DOHH2 (cell line): ENCODE results near the gene BUD23.

Source experiments
- H3F3A ChIP-seq: fragments of 200-600 bp; sonication (generic), shearing (Covaris generic); 2 replicates; pipeline ENCODE4 v1.6.0; 2016; ENCODE audit warnings: antibody characterized with exemption, mild to moderate bottlenecking; ENCODE audit not compliant: control insufficient read depth, insufficient read depth
- H3K27ac ChIP-seq: fragments of 200-600 bp; sonication (generic); 2 replicates; pipeline ENCODE4 v1.5.1; 2014; ENCODE audit warnings: low read depth, mild to moderate bottlenecking, low read length, moderate library complexity
- H3K27me3 ChIP-seq: fragments of 200-600 bp; sonication (generic); 2 replicates; pipeline ENCODE4 v1.6.1; 2014; ENCODE audit warnings: mild to moderate bottlenecking, low read length, mixed read lengths; ENCODE audit not compliant: control insufficient read depth
- H3K36me3 ChIP-seq: fragments of 200-600 bp; sonication (generic); 2 replicates; pipeline ENCODE4 v1.6.1; 2014; ENCODE audit warnings: mild to moderate bottlenecking, low read length, moderate library complexity, mixed read lengths; ENCODE audit not compliant: control insufficient read depth
- H3K4me1 ChIP-seq: fragments of 200-600 bp; sonication (generic); 2 replicates; pipeline ENCODE4 v1.6.1; 2014; ENCODE audit warnings: mild to moderate bottlenecking, low read length, mixed read lengths; ENCODE audit not compliant: control insufficient read depth
- H3K4me2 ChIP-seq: fragments of 200-600 bp; sonication (generic); 2 replicates; pipeline ENCODE4 v1.6.0; 2014; ENCODE audit warnings: mild to moderate bottlenecking, low read length, moderate library complexity
- H3K4me3 ChIP-seq: fragments of 200-600 bp; sonication (generic); 2 replicates; pipeline ENCODE4 v1.5.1; 2014; ENCODE audit warnings: mild to moderate bottlenecking, low read length, mixed read lengths
- H3K79me2 ChIP-seq: fragments of 200-600 bp; sonication (generic); 2 replicates; pipeline ENCODE4 v1.6.1; 2014; ENCODE audit warnings: mild to moderate bottlenecking, low read length, mixed read lengths; ENCODE audit not compliant: control insufficient read depth
- H3K9me2 ChIP-seq: fragments of 200-600 bp; sonication (generic); replicated peaks from 2 replicates; pipeline ENCODE4 v1.6.1; 2014; ENCODE audit warnings: mild to moderate bottlenecking, low read length, mixed read lengths; ENCODE audit not compliant: control insufficient read depth
- H3K9me3 ChIP-seq: fragments of 200-600 bp; sonication (generic); 2 replicates; pipeline ENCODE4 v1.6.1; 2014; ENCODE audit warnings: antibody characterized with exemption, low read length, mixed read lengths; ENCODE audit not compliant: control insufficient read depth, insufficient read depth
- H4K20me1 ChIP-seq: fragments of 200-600 bp; sonication (generic); 2 replicates; pipeline ENCODE4 v1.6.0; 2014; ENCODE audit warnings: low read depth, mild to moderate bottlenecking, antibody characterized with exemption, low read length, moderate library complexity; ENCODE audit not compliant: control insufficient read depth, insufficient read depth
- CTCF ChIP-seq: fragments of 200-600 bp; sonication (generic); IDR thresholded peaks from one replicate; pipeline ENCODE4 v1.5.1; 2014; ENCODE audit warnings: antibody characterized with exemption, mild to moderate bottlenecking, low read depth, low read length; ENCODE audit not compliant: poor library complexity, severe bottlenecking
- EZH2phosphoT487 ChIP-seq: fragments of 200-600 bp; sonication (generic); IDR thresholded peaks from 2 replicates; pipeline ENCODE4 v1.6.1; 2017; ENCODE audit warnings: borderline replicate concordance, mild to moderate bottlenecking, antibody characterized with exemption, low read length, moderate library complexity, mixed read lengths

Gene BUD23

GRCh38 chr7:73726083-73726466, 42.7 kb downstream of the BUD23 start:
- Histone ChIP-seq H3K4me1 (peaks cover 6% of the 10 kb centered on the region), H3K36me3 (no peaks in the 10 kb centered on the region), H3K79me2 (no peaks in the 10 kb centered on the region), H3K27me3 (peaks cover 36% of the 10 kb centered on the region), H4K20me1 (no peaks in the 10 kb centered on the region), H3K9me3 (no peaks in the 10 kb centered on the region), H3K27ac (no peak overlapping the region), H3K4me2 (no peak overlapping the region), H3F3A (no peaks in the 10 kb centered on the region), H3K9me2 (no peaks in the 10 kb centered on the region), H3K4me3 (no peak overlapping the region)
- TF ChIP-seq CTCF: peak; percentile 54
- TF ChIP-seq EZH2phosphoT487: no peak

- Histone ChIP-seq H3K79me2 (no peaks in the 10 kb centered on the region), H3K4me1 (peaks cover 6% of the 10 kb centered on the region), H3K9me2 (no peaks in the 10 kb centered on the region), H3K4me2 (no peak overlapping the region), H3K27ac (no peak overlapping the region), H3K9me3 (no peaks in the 10 kb centered on the region), H3K27me3 (peaks cover 23% of the 10 kb centered on the region), H4K20me1 (no peaks in the 10 kb centered on the region), H3K4me3 (no peak overlapping the region), H3K36me3 (no peaks in the 10 kb centered on the region), H3F3A (no peaks in the 10 kb centered on the region)
- TF ChIP-seq CTCF (no peak), EZH2phosphoT487 (no peak)
Observed at GRCh38 chr7:73727952-73728351, 44.6 kb downstream of the BUD23 start.

- peaks cover 6% of the 10 kb centered on the region for H3K4me1 ChIP-seq
- H3K36me3 ChIP-seq: no peaks in the 10 kb centered on the region
- no peaks in the 10 kb centered on the region for H3K9me2 ChIP-seq
- H4K20me1 ChIP-seq: no peaks in the 10 kb centered on the region
- H3K4me3 ChIP-seq: no peak overlapping the region
- peaks cover 23% of the 10 kb centered on the region for H3K27me3 ChIP-seq
- TF ChIP-seq EZH2phosphoT487 (no peak), CTCF (no peak)
- H3K79me2 ChIP-seq: no peaks in the 10 kb centered on the region
- H3K4me2 ChIP-seq: no peak overlapping the region
- H3K9me3 ChIP-seq: no peaks in the 10 kb centered on the region
- no peaks in the 10 kb centered on the region for H3F3A ChIP-seq
- no peak overlapping the region for H3K27ac ChIP-seq
Observed at GRCh38 chr7:73728551-73728950, 45.2 kb downstream of the BUD23 start.

GRCh38 chr7:73730485-73730884, 47.1 kb downstream of the BUD23 start:
- Histone ChIP-seq H3K9me3 (no peaks in the 10 kb centered on the region), H3K9me2 (no peaks in the 10 kb centered on the region), H3K4me3 (no peak overlapping the region), H3K27ac (no peak overlapping the region), H3F3A (0 out of 2 replicates have a peak, but pooled peaks cover 5% of the 10 kb centered on the region), H3K27me3 (peaks cover 23% of the 10 kb centered on the region), H3K4me2 (no peak overlapping the region), H4K20me1 (no peaks in the 10 kb centered on the region), H3K36me3 (peaks cover 5% of the 10 kb centered on the region), H3K79me2 (no peaks in the 10 kb centered on the region), H3K4me1 (peaks cover 16% of the 10 kb centered on the region)
- TF ChIP-seq EZH2phosphoT487 (no peak), CTCF (no peak)
